SK-MEL-5 (cell line): ENCODE measurements around the gene SLC29A3. TPM values are rescaled to one million over a fixed set of nuclear protein-coding genes. Genes with fewer than 3 reads are reported as not detected.
"Not testable (repeated sequence)": the region's sequence is repeated elsewhere in the genome, so short reads cannot be mapped to it uniquely, and the experiment has no call there.

Source experiments
- DNase-seq: peaks from one replicate; pipeline ENCODE4 v3.0.0-alpha.2; 2016; ENCODE audit warnings: low read depth, low spot score
- in situ Hi-C: cut with HindIII; loops from 2 replicates; pipeline ENCODE4 v1.10.0; 2016; ENCODE audit warnings: low sequenced_read_pairs, high pct_unique_total_duplicates, low pct_unique_long_range_greater_than_20kb
- total RNA-seq: library from RNA; depleted of rRNA; stranded (reverse); fragments of >200 nt; shearing (Covaris generic); gene quantifications from 2 replicates; pipeline ENCODE4 v1.2.3, GENCODE V29; 2014

The SLC29A3 gene
- total RNA-seq, 1 experiment from 2014 or later, result 1.2 TPM

DNA sequence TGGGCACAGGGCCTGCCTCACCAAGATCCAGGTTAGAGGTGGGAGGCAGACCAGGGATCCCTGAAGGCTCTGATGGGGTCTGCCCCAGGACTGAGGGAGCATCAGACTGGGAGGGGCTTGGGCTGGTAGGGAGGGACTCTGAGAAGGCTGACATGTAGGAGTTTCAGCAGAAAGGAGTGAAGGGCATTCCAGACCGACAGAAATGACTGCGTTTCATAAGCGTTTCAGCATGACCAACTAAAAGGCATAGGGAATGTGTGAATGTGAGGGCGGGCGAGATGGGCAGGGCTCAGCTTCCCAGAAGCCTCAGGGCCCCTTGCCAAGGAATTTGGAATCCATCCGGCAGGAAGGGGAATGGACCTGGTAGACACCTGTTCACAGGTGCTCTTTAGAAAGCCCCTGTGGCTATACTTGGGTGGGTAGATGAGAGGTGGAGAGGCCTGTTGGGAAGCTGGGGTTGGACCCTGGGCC, 24.9 kb upstream of the SLC29A3 start:
- in situ Hi-C loops, result no loop called here
- no peak for DNase-seq

- no peak for DNase-seq
- in situ Hi-C loops, result no loop called here
Measured at GRCh38 chr10:71294856-71295255, 24.2 kb upstream of the SLC29A3 start.

GRCh38 chr10:71295641-71296040, 23.4 kb upstream of the SLC29A3 start:
- DNase-seq, result no peak
- in situ Hi-C loops, result no loop called here

DNA sequence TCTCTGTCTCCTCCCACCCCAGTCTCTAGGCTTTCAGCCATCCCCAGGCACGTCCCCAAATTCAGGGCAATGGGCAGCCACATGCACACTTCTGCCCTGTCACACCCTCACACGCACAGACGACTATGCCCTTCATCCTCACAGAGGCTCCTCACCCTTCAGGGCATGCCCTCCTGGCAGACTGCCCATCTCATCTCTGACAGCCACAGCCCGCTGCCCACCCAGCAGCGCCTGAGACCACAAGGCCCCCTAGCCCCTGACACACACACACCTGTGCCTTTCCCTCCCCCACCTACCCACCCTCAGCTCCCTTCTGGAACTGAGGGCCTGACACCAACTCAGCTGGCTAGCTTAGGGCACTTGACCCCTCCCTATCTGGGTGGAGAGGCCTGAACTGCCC, 23.0 kb upstream of the SLC29A3 start:
- in situ Hi-C loops, result no loop called here
- DNase-seq, result no peak

GRCh38 chr10:71296811-71297210, 22.2 kb upstream of the SLC29A3 start:
- in situ Hi-C loops, DNase-seq: not testable (repeated sequence)

GRCh38 chr10:71297343-71297742, 21.7 kb upstream of the SLC29A3 start:
- DNase-seq, result no peak
- in situ Hi-C loops, result no loop called here

DNA sequence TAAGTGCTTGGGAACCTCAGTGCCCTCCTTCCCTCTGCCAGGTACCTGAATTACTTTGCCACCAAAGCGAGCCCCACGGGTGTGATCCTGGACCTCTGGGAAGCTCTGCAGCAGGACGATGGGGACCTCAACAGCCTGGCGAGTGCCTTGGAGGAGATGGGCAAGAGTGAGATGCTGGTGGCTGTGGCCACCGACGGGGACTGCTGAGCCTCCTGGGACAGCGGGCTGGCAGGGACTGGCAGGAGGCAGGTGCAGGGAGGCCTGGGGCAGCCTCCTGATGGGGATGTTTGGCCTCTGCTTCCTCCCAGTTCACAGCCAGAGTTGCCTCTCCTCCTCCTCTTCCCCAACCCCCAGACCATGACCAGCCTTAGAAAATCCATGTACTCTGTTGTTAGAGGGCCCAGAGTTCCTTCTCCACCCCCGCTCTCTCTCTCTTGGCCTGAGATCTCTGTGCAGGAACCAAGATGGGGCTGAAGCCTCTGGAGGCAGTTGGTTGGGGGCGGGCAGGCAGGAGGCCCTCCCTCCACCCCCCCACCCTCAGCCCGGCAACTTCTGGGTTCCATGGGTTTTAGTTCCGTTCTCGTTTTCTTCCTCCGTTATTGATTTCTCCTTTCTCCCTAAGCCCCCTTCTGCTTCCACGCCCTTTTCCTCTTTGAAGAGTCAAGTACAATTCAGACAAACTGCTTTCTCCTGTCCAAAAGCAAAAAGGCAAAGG, 19.8 kb upstream of the SLC29A3 start:
- in situ Hi-C loops, result no loop called here
- DNase-seq, result no peak

GRCh38 chr10:71300555-71301370, 18.3 kb upstream of the SLC29A3 start:
- no peak for DNase-seq
- in situ Hi-C loops, result no loop called here

GRCh38 chr10:71301371-71301916, 17.6 kb upstream of the SLC29A3 start:
- in situ Hi-C loops, result no loop called here

DNA sequence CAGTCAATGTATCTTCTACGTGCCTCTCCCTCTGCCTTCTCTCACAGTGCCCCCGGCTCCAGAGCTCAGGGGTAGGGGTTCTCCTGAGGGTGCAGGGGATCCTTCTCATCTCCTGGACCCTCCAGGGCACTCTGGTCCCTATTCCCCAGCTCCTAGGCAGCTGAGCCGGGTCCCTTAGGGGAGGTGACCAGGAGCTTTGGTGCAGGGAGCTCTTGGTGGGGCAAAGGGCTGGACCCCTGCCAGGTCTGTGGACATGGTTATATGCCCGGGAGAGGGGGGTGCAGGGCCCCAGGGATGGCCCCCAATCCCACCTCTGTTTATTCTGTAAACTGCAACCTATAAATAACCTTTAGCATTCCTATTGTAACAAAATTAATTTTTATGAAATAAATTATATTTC, 16.6 kb upstream of the SLC29A3 start:
- in situ Hi-C loops, result no loop called here
- no peak for DNase-seq

More at GRCh38 chr10:71301371-71301916, 17.6 kb upstream of the SLC29A3 start:
- DNase-seq, result no peak

DNA sequence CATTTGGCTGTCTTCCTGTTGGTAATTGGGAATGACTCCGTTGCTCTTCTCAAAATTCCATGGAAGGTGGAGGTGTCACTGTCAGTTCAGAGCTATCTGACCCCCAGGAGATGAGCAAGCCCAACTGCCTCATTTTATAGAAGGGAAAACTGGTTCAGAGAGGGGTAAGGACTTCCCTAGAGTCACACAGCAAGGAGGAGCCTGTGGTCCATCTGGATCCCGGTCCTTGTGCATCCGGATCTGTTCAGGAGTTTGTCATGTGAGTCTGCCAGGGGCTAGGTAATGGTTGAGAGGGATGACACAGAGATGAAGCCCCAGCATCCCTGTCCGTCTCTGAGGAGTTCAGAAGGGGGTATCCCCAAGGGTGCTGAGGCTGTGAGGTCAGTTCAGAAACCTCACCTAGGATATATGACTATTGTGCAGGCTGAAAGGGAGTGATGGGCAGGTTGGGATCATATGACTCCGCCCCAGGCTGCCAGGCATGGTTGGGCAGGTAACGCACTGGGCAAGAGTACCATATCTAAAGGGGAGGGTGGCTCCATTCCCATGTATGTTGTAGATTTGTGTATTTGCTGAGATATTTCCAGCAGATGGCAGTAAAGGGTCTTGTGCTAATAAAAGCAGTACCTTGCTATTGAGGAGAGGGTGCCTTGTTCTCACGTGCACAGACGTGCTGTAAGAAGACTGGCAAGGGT, 16.0 kb upstream of the SLC29A3 start:
- DNase-seq, result peak; percentile 70
- in situ Hi-C loops, result no loop called here

GRCh38 chr10:71303569-71303907, 15.5 kb upstream of the SLC29A3 start:
- in situ Hi-C loops, result no loop called here
- no peak for DNase-seq

DNA sequence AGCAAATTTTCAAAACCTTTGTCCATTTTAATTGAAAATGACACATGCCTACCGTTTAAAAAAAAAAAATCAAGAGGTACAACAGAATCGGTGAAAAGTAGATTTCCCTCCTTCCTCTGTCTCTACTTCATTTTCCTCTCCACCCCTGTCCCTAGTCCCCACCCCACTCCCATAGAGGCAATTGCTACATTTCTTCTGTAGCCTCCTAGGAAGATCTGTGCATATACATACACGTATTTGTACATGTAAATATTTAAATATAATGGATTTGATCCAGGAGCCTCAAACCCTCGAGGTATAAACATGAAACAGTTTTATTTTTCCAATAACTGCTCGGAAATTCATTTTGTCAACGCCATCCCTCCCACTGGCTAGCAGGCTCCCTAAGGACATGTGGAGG, 14.1 kb upstream of the SLC29A3 start:
- no peak for DNase-seq
- in situ Hi-C loops, result no loop called here

- in situ Hi-C loops, result no loop called here
- DNase-seq, result no peak
Measured at GRCh38 chr10:71306979-71307378, 12.1 kb upstream of the SLC29A3 start.

- DNase-seq, result no peak
- in situ Hi-C loops, result no loop called here
Measured at GRCh38 chr10:71307469-71308085, 11.5 kb upstream of the SLC29A3 start.

DNA sequence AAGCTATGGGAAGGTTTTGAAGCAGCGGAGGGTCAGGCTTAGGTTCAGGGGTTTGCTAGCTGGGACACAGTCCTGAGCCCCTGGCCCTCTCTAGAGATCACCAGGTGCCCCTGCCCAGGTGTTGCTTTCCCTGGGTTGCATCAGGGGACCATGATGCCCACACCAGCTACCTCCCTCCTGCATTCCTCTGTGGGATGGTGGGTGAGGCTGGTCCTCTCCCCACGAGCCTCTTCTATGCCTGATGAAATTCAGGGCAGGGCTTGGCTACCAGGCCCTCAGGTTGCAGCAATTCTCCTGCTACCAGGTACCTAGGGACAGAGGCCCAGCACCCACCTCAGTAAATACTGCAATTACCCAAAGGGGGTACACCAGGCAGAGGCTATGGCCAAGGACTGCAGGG, 10.8 kb upstream of the SLC29A3 start:
- DNase-seq, result no peak
- in situ Hi-C loops, result no loop called here

GRCh38 chr10:71308985-71309384, 10.1 kb upstream of the SLC29A3 start:
- in situ Hi-C loops, result no loop called here
- no peak for DNase-seq

DNA sequence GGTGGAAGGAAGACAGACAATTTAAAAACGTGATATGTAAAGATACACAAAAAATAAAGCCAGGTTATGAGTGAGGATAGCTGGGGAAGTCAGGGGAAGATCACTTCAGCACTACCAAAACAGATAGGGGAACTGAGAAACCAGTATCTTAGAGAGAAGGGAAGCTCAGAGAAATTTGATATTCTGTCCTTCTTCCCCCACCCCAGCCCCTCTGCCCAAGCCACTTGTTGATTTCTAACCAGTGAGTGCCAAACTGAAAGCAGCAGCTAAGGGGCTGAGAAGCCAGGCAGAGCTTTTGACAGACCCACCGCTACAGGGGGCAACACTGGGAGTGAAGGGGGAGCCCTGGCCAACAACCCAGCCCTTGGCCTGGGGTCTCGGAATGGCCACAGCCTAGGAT, 9.1 kb upstream of the SLC29A3 start:
- in situ Hi-C loops, result no loop called here
- no peak for DNase-seq
